ENCODE measurements around the gene R3HDML.
"Not testable (repeated sequence)": the region's sequence is repeated elsewhere in the genome, so short reads cannot be mapped to it uniquely, and the experiment has no call there.

The R3HDML gene

GRCh38 chr20:44328428-44328827 lies 8.4 kb upstream of the R3HDML start:
- DNase-seq, result no peak

- no peak for DNase-seq
These were observed 5.6 kb upstream of the R3HDML start for GRCh38 chr20:44331201-44331600.

DNA sequence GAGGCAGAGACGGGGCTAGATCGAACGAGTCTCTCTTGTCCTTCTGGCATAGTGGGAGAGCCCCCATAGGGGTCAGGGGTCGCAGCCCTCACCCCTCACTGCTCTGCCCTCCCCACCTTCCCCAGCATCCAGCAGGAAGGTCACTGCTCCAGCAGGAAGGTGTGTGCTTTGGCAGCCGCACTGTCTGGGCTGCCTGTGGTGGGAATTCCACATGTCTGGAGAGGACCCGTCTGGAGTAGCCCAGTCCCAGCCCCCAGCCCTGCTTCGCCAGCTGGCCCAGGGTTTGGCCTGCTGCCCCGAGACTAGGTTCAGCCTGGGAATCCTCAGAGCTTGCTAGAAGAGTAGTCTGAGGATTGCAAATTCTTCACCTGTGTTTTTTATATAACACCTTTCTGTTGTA lies 2.5 kb upstream of the R3HDML start:
- DNase-seq, result no peak

- DNase-seq, result no peak
These were observed 2.1 kb upstream of the R3HDML start for GRCh38 chr20:44334709-44335108.

DNA sequence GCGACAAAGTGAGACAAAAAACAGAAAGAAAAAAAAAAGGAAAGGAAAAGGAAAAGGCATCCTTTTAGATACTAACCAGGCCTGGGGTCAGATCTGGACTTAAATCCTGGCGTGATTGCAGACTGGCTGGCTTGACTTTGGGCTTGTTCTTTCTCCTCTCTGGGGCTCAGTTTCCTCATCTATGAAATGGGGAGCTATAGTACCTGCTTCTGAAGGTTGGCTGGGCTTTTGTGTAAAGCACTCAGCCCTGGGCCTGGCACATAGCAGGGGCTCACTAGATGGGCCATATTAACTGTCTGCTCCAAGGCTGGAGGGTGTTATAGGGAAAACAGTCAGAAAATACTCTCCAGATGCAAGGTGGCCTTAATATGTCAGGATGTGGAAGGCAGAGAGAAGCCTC lies 1.2 kb upstream of the R3HDML start:
- DNase-seq, result no peak

DNA sequence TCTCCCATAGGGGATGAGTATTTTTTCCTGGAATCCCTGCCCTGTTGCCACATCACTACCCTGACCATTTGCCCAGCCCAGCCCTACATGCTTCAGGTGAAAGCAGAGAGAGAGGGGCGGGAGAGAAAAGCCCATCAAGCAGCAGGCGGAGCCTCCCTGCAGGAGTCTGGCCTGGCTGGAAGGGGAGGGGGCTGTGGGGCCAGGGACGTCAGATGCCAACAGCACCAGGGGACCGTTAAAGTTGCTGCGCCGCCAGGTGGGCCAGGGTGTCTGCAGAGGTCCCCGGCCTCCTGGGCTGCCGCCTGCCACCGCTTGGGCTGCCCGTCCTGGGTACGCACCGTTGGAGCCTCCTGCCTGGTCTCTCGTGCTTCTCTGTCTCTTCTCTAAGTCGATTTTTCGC lies 757 bp upstream of the R3HDML start:
- no peak for DNase-seq

- no peak for DNase-seq
These were observed 5.4 kb downstream of the R3HDML start for GRCh38 chr20:44342248-44342647.

GRCh38 chr20:44343162-44343675 lies 6.4 kb downstream of the R3HDML start:
- no peak for DNase-seq

DNA sequence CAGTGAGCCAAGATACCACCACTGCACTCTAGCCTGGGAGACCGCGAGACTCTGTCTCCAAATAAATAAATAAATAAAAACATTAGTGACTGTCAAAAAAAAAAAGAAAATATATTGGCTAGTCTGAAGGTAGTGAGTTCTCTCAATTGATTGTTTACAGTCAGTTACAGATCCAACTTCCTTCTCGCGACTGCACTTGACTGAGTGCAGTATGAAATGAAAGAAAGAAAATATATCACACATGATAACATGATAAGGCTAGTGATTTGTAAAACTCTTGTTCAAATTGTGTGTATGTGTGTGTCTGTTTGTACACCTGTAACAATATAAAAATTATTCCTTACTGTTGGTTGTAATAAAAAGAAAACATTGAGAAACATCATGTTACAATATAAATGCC lies 7.9 kb downstream of the R3HDML start:
- no peak for DNase-seq

- no peak for DNase-seq
These were observed 8.3 kb downstream of the R3HDML start for GRCh38 chr20:44345147-44345546.

- DNase-seq, result not testable (repeated sequence)
These were observed 9.1 kb downstream of the R3HDML start for GRCh38 chr20:44345941-44346340.

GRCh38 chr20:44348168-44348659 lies 11.4 kb downstream of the R3HDML start:
- DNase-seq, result no peak

GRCh38 chr20:44349349-44349748 lies 12.5 kb downstream of the R3HDML start:
- no peak for DNase-seq

DNA sequence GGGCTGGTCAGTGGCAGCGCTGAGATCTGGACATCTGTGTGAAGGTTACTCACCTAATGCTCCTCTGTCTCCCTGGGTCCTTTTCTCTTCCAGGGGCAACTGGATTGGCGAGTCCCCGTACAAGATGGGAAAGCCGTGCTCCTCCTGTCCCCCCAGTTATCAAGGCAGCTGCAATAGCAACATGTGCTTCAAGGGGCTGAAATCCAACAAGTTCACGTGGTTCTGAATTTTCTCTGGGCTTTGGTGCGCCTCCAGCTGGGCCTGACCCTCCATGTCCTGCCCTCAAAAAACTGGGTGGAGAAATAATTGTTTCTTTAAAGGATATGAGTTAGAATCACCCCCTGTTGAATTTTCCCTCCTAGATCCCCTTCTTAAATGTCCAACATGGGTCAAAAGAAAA lies 13.7 kb downstream of the R3HDML start:
- DNase-seq, result no peak

GRCh38 chr20:44354979-44355497 lies 18.2 kb downstream of the R3HDML start:
- no peak for DNase-seq

DNA sequence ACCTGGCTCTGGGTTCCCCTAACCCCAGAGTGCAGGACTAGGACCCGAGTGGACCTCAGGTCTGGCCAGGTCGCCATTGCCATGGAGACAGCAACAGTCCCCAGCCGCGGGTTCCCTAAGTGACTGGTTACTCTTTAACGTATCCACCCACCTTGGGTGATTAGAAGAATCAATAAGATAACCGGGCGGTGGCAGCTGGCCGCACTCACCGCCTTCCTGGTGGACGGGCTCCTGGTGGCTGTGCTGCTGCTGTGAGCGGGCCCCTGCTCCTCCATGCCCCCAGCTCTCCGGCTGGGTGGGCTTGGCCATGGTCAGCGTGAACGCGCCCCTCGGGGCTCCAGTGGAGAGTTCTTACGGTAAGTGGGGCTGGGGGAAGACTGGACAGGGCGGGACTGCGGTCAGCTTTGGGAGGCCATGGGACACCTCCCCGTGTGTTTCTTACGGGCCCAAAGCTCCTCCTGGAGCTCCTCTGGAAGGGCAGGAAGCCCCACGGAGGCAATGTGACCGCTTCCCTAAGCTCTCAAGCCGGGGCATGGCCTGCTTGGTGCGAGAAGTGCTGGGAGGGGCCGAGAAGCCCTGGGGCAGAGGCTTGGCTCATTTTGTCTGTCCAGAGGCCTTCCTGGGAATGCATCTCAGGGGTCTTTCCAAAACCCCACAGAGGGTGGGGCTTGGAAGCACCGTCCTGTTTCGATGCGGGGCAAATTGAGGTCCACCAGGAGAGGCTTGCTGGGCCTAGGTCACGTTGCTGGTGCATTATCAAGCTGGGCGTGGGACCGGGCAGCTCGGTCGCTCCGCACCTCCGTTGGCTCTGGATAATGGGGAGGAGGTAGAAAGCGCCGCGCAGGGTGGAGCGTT lies 18.9 kb downstream of the R3HDML start, which contains the start of gene HNF4A:
TSS of gene HNF4A (plus strand) at position 202 of the 855 bp plus-strand sequence. CDS start at position 308, 106 bp downstream.
- DNase-seq, result no peak

- DNase-seq, result no peak
These were observed 19.5 kb downstream of the R3HDML start for GRCh38 chr20:44356353-44356723.

GRCh38 chr20:44357020-44357419 lies 20.2 kb downstream of the R3HDML start:
- DNase-seq, result no peak

GRCh38 chr20:44357555-44358125 lies 20.8 kb downstream of the R3HDML start:
- DNase-seq, result no peak

DNA sequence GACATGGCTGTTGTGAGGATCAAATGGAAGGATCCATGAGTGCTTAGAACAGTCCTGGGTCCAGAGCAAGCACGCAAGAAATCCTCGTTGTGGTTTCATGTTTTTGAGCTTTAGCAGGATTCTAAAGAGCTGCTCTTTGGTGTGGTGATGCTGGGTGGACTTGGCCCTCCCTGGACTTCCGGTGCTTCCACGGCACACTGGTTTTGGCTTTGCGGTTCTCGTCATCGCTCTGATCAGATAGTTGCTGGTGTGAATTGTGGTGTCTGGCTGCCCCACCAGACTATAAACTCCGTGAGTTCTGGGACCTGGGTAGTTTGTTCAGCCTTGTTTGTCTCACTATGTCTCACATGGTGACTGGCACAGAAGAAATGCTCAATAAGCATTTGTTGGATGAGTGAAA lies 21.9 kb downstream of the R3HDML start:
- DNase-seq, result no peak

- no peak for DNase-seq
These were observed 23.4 kb downstream of the R3HDML start for GRCh38 chr20:44360221-44360620.

- no peak for DNase-seq
These were observed 24.2 kb downstream of the R3HDML start for GRCh38 chr20:44361021-44361420.

DNA sequence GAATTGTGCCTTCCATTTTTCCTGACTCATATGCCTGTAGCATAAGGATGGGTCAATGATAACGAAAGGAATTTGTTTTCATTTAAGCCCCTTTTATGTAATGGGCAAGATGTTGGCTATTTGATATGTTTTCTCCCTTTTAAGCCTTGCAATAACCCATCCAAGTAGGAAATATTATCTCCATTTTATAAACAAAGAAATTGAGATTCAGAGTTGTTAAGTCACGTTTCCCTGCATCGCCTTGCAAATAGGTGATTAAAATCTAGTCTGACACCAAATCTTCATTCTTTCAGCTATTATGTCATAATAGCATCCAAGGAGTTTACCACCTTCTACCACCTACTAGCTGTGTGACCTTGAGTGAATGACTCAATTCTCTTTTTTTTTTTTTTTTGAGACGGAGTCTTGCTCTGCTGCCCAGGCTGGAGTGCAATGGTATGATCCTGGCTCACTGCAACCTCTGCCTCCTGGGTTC lies 25.7 kb downstream of the R3HDML start:
- DNase-seq, result no peak

DNA sequence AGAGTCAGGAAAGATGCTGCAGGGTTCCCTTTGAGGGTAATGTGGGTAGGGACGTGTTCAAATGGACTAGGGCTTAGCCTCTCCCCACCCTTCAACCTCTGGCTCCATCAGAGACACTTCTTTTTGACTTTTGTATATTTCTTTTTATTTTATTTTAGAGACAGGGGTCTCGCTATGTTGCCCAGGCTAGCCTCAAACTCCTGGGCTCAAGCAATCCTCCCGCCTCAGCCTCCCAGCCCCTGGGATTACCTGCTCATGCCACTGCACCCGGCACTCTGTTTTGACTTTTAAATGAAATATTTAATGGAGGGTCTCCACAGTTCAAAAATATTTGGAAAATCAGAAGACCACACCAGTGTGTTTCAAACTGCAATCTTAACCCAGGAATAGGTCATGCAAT lies 27.2 kb downstream of the R3HDML start:
- no peak for DNase-seq

All from inflammatory macrophage (primary cell).